DOHH2 (cell line): ENCODE data around the gene MPND.

Source experiments
- H3F3A ChIP-seq: fragments of 200-600 bp; sonication (generic), shearing (Covaris generic); 2 replicates; pipeline ENCODE4 v1.6.0; 2016; ENCODE audit warnings: antibody characterized with exemption, mild to moderate bottlenecking; ENCODE audit not compliant: control insufficient read depth, insufficient read depth
- H3K27ac ChIP-seq: fragments of 200-600 bp; sonication (generic); 2 replicates; pipeline ENCODE4 v1.5.1; 2014; ENCODE audit warnings: low read depth, mild to moderate bottlenecking, low read length, moderate library complexity
- H3K27me3 ChIP-seq: fragments of 200-600 bp; sonication (generic); 2 replicates; pipeline ENCODE4 v1.6.1; 2014; ENCODE audit warnings: mild to moderate bottlenecking, low read length, mixed read lengths; ENCODE audit not compliant: control insufficient read depth
- H3K36me3 ChIP-seq: fragments of 200-600 bp; sonication (generic); 2 replicates; pipeline ENCODE4 v1.6.1; 2014; ENCODE audit warnings: mild to moderate bottlenecking, low read length, moderate library complexity, mixed read lengths; ENCODE audit not compliant: control insufficient read depth
- H3K4me1 ChIP-seq: fragments of 200-600 bp; sonication (generic); 2 replicates; pipeline ENCODE4 v1.6.1; 2014; ENCODE audit warnings: mild to moderate bottlenecking, low read length, mixed read lengths; ENCODE audit not compliant: control insufficient read depth
- H3K4me2 ChIP-seq: fragments of 200-600 bp; sonication (generic); 2 replicates; pipeline ENCODE4 v1.6.0; 2014; ENCODE audit warnings: mild to moderate bottlenecking, low read length, moderate library complexity
- H3K4me3 ChIP-seq: fragments of 200-600 bp; sonication (generic); 2 replicates; pipeline ENCODE4 v1.5.1; 2014; ENCODE audit warnings: mild to moderate bottlenecking, low read length, mixed read lengths
- H3K79me2 ChIP-seq: fragments of 200-600 bp; sonication (generic); 2 replicates; pipeline ENCODE4 v1.6.1; 2014; ENCODE audit warnings: mild to moderate bottlenecking, low read length, mixed read lengths; ENCODE audit not compliant: control insufficient read depth
- H3K9me2 ChIP-seq: fragments of 200-600 bp; sonication (generic); replicated peaks from 2 replicates; pipeline ENCODE4 v1.6.1; 2014; ENCODE audit warnings: mild to moderate bottlenecking, low read length, mixed read lengths; ENCODE audit not compliant: control insufficient read depth
- H3K9me3 ChIP-seq: fragments of 200-600 bp; sonication (generic); 2 replicates; pipeline ENCODE4 v1.6.1; 2014; ENCODE audit warnings: antibody characterized with exemption, low read length, mixed read lengths; ENCODE audit not compliant: control insufficient read depth, insufficient read depth
- H4K20me1 ChIP-seq: fragments of 200-600 bp; sonication (generic); 2 replicates; pipeline ENCODE4 v1.6.0; 2014; ENCODE audit warnings: low read depth, mild to moderate bottlenecking, antibody characterized with exemption, low read length, moderate library complexity; ENCODE audit not compliant: control insufficient read depth, insufficient read depth
- EZH2phosphoT487 ChIP-seq: fragments of 200-600 bp; sonication (generic); IDR thresholded peaks from 2 replicates; pipeline ENCODE4 v1.6.1; 2017; ENCODE audit warnings: borderline replicate concordance, mild to moderate bottlenecking, antibody characterized with exemption, low read length, moderate library complexity, mixed read lengths
- TF ChIP-seq, protein P1 (sequence below): fragments of 200-600 bp; sonication (generic); IDR thresholded peaks from one replicate; pipeline ENCODE4 v1.5.1; 2014; ENCODE audit warnings: antibody characterized with exemption, mild to moderate bottlenecking, low read depth, low read length; ENCODE audit not compliant: poor library complexity, severe bottlenecking

The MPND gene

DNA sequence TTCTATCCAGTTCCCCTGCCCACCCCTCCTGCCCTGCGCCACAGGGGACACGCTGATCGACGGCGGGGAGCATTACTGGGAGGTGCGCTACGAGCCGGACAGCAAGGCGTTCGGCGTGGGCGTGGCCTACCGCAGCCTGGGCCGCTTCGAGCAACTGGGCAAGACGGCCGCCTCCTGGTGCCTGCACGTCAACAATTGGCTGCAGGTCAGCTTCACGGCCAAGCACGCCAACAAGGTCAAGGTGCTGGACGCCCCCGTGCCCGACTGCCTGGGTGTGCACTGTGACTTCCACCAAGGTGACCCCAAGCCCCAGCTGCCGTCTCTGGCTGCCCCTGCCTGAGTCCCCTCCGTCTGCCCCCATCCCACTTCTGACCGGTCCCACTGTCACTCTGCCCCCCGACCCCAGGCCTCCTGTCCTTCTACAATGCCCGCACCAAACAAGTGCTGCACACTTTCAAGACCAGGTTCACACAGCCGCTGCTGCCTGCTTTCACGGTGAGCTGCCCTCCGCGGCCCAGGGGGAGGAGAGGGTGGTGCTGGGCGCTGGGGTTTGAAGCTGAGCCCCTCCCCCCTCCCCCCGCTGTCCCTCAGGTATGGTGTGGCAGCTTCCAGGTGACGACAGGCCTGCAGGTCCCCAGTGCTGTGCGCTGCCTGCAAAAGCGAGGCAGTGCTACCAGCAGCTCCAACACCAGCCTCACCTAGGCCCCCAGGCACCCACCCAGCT lies 20.3 kb upstream of the MPND start:
- Histone ChIP-seq H3K4me1 (no peaks in the 10 kb centered on the region), H3K27me3 (no peaks in the 10 kb centered on the region), H3K4me3 (no peak overlapping the region), H4K20me1 (no peaks in the 10 kb centered on the region), H3K36me3 (no peaks in the 10 kb centered on the region), H3K4me2 (no peak overlapping the region), H3K27ac (no peak overlapping the region), H3K79me2 (no peaks in the 10 kb centered on the region), H3K9me2 (no peaks in the 10 kb centered on the region), H3F3A (no peaks in the 10 kb centered on the region), H3K9me3 (peaks cover 14% of the 10 kb centered on the region; the same call in 1 of the 2 replicates)
- no peak for TF ChIP-seq EZH2phosphoT487
- TF ChIP-seq, protein P1, sequence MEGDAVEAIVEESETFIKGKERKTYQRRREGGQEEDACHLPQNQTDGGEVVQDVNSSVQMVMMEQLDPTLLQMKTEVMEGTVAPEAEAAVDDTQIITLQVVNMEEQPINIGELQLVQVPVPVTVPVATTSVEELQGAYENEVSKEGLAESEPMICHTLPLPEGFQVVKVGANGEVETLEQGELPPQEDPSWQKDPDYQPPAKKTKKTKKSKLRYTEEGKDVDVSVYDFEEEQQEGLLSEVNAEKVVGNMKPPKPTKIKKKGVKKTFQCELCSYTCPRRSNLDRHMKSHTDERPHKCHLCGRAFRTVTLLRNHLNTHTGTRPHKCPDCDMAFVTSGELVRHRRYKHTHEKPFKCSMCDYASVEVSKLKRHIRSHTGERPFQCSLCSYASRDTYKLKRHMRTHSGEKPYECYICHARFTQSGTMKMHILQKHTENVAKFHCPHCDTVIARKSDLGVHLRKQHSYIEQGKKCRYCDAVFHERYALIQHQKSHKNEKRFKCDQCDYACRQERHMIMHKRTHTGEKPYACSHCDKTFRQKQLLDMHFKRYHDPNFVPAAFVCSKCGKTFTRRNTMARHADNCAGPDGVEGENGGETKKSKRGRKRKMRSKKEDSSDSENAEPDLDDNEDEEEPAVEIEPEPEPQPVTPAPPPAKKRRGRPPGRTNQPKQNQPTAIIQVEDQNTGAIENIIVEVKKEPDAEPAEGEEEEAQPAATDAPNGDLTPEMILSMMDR: no peak

GRCh38 chr19:4323692-4324091 lies 19.7 kb upstream of the MPND start:
- Histone ChIP-seq H3K27me3 (no peaks in the 10 kb centered on the region), H3K9me3 (peaks cover 14% of the 10 kb centered on the region; the same call in 1 of the 2 replicates), H3K4me3 (no peak overlapping the region), H3K36me3 (no peaks in the 10 kb centered on the region), H3K4me2 (no peak overlapping the region), H3K27ac (no peak overlapping the region), H3K9me2 (no peaks in the 10 kb centered on the region), H3K79me2 (no peaks in the 10 kb centered on the region), H3K4me1 (no peaks in the 10 kb centered on the region), H4K20me1 (no peaks in the 10 kb centered on the region), H3F3A (no peaks in the 10 kb centered on the region)
- TF ChIP-seq, protein P1: no peak
- TF ChIP-seq EZH2phosphoT487: no peak

DNA sequence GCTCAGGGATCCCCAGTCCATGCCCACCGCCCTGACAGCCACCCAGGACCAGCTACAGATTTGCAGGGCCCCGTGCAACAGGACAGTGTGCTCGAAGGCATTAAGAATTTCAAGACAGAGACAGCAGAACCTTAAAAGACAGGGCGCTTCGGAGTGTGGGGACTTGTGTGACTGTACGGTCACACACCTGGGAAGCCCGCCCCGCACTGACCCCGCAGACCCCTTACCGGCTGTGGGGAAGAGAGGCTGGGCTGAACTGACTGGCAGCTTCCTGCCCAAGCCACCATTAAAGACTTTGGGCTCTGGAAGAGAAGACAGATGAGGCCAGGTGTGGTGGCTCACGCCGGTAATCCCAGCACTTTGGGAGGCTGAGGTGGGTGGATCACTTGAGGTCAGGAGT lies 19.1 kb upstream of the MPND start:
- TF ChIP-seq EZH2phosphoT487: no peak
- TF ChIP-seq, protein P1: no peak
- no peak overlapping the region for H3K27ac ChIP-seq
- H3K4me2 ChIP-seq: no peak overlapping the region
- H4K20me1 ChIP-seq: no peaks in the 10 kb centered on the region
- H3K27me3 ChIP-seq: no peaks in the 10 kb centered on the region
- H3K4me3 ChIP-seq: no peak overlapping the region
- H3F3A ChIP-seq: no peaks in the 10 kb centered on the region
- no peaks in the 10 kb centered on the region for H3K9me2 ChIP-seq
- peaks cover 14% of the 10 kb centered on the region; the same call in 1 of the 2 replicates for H3K9me3 ChIP-seq
- H3K4me1 ChIP-seq: no peaks in the 10 kb centered on the region
- no peaks in the 10 kb centered on the region for H3K79me2 ChIP-seq
- no peaks in the 10 kb centered on the region for H3K36me3 ChIP-seq
